HCEC 1CT (cell line): ENCODE measurements around the gene METTL2B.
"Not testable (repeated sequence)": the region's sequence is repeated elsewhere in the genome, so short reads cannot be mapped to it uniquely, and the experiment has no call there.

ENCODE experiments used
- DNase-seq: peaks from one replicate; pipeline ENCODE4 v3.0.0-alpha.2; 2017

Gene METTL2B

DNA sequence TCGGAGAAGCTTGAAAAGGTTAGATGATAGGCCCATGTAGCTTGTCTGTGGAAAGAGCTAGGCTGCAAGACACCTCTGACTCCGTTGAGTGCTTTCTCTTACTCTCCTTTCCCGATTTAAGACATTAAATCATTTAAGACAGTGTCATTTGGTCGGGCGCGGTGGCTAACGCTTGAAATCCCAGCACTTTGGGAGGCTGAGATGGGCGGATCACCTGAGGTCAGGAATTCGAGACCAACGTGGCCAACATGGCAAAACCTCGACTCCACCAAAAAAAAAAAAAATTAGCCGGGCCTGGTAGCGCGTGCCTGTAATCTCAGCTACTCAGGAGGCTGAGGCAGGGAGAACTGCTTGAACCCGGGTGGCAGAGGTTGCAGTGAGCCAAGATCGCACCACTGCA lies 52.6 kb downstream of the METTL2B start:
- DNase-seq = not testable (repeated sequence)

DNA sequence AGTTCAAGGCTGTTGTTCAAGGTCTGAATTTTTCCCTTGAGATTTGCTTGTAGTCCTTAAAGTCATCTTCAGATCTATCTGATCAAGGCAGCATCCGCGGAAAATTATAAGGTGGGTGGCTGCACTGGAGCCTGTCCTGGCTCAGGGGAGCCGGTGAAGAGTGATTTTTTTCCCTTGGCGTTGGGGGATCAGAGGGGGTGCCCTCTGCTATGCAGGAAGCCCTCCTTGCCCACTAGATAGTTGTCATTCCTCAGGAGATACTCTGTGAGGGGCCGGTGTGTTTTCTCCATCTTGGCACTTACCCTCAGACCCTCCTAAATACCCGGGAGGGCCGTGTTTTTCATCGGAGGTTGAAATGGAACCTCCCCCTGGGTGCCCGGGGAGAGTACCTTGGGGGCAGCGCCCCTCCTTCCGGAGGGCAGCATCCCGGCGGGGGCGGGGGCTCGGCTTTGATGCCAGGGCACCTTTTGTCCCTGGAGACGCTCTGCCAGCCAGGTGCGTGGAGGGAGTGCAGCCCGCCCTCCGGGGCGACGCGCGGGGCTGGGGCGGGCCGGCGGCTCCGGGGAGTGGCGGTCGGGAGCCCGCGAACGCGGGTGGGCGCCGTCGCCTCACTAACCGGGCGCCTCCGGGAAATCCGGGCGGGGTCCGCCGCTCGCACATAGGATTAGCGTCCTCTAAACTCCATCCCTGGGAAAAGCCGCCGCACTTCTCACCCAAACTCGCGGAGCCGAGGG lies 53.7 kb downstream of the METTL2B start:
- DNase-seq = not testable (repeated sequence)

DNA sequence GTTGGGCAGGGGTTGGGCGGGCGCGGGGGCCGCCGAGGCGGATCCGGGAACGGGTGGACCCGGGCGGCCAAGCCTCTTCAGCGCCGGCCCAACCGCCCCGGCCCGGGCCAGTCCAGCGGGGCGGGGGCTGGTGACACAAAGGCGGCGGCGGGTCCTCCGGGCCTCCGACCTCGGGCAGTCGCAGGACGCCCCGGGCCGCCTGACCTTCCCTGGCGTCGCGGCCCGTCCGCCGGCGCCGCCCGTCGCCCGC lies 54.2 kb downstream of the METTL2B start:
- DNase-seq = no peak

DNA sequence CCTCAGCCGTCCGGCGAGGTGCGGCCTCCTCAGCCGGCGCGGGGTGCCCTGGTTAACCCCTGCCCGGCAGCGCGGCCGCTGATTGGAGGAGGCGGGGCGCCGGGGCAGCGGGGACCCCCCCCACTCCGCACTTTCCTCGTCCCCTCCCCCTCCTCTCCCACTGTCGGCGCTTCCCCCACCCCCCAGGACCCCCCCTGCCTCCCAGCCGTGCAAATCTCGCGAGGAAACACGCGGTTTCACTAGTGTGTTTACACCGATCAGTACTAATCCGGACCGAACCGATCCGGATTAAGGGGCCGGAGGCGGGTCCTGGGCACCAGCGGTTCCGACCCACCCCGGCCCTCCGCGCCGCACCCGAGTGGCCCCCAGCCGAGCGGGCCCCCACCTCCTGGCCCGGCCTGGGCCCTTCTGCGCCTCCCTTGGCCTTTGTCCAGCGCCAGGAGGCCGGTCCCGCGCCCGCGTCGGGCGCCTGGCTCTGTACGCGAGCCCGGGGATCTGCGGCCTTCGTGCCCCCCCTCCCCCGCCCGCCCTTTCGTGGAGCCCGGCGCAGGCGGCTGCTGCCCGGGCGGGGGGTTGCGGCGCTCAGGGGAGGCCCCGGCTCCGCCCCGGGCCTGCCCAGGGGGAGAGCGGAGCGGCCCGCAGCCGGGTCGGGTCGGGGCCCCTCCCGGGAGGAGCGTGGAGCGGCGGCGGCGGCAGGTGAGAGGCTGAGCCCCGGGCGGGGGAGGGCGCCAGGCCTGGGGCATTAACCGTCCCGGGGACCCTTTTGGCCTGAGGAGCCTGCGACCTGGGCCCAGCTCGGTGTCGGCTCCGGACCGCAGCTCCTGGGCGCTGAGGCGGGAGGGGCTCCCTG lies 54.8 kb downstream of the METTL2B start:
- peak; percentile 84 for DNase-seq

DNA sequence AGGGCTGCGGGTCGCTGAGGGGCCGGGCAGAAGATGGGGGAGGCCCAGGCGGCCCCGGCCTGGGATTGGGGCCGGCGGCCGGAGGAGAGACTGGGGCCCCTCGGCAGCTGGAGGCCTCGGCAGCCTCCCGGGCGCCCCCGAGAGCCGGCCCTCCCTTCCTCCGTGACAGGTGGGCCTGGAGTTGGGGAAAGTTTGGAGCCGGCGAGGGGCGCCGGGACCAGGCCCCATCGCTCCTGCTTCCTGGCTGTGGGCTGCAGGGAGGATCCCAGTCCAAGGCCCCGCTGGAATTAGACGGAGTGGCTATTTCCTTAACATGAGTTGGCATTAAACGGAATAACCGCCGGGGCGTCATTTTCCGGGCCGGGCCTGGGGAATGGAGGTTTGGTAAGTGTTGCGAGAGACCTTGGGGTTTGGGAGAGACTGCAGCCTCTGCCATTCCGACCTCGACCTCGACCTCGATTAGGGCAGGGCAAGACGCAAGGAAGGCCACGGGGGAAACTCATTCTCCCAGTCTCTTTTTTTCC lies 55.5 kb downstream of the METTL2B start:
- peak; percentile 11 for DNase-seq

DNA sequence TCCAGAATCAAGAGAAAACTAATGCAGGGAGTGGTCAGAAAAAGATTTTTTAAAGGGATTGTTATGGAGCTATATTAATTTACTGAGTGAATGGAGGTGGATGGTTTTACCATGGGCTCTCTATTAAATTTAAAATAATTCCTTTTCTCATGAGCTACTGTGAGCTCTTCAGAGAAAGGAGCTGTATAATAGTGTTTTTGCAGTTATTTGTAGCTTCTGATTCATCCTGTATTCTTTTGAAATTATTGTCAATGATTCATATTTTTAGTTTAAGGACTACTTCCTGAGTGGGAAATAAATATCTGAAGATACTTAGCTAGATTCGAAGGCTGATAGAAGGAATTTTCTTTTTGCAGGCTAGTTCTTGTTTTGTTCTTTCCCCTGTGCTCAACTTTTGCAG lies 56.4 kb downstream of the METTL2B start:
- DNase-seq = peak; percentile 57

DNA sequence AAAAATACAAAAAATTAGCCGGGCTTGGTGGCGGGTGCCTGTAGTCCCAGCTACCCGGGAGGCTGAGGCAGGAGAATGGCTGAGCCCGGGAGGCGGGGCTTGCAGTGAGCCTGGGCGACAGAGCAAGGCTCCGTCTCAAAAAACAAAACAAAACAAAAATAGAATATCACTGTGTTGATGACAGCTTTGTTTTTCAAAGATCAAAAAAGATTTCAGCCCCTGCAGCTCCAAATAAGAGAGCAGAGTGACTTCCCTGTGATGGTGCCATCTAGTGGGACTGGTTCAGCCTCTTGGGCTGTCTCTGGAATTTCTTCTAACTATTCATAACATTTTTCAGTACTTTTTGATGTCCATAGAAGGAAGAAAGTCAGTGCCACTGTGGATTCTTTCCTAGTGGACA lies 60.9 kb downstream of the METTL2B start:
- peak; percentile 5 for DNase-seq

DNA sequence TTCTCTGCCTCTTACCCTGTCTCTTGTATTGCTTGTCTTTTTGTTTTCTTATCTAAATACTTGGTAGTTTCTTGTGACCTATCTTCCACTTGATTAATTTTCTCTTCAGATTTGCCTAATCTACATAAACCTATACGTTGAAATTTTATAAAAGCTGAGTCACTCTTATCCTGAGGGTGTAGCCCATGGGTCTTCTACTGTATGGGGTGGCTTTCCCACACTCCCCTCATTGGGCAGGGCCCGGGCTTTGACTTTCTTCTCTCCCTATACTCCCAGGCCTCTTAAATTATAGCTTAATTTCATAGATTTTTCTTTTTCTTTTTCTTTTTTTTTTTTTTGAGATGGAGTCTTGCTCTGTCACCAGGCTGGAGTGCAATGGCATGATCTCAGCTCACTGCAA lies 66.0 kb downstream of the METTL2B start:
- not testable (repeated sequence) for DNase-seq

DNA sequence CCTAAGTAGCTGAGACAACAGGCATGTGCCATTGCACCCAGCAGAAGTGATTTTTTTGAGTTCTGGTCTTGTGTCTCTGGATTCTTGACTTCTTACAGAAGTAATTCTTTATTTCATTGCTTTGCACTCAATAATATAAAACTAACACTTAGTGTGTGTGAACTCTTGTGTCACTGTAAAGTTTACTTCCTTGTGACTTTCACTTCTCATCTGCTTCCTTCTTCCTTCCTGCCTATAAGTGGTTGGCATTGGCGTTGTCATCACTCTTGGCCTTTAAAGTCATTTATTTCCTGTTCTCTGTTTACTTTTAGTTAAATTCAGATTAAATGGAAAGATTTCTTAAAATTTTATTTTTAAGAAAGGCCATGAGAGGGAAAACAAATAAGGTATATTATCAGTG lies 66.8 kb downstream of the METTL2B start:
- DNase-seq = not testable (repeated sequence)

DNA sequence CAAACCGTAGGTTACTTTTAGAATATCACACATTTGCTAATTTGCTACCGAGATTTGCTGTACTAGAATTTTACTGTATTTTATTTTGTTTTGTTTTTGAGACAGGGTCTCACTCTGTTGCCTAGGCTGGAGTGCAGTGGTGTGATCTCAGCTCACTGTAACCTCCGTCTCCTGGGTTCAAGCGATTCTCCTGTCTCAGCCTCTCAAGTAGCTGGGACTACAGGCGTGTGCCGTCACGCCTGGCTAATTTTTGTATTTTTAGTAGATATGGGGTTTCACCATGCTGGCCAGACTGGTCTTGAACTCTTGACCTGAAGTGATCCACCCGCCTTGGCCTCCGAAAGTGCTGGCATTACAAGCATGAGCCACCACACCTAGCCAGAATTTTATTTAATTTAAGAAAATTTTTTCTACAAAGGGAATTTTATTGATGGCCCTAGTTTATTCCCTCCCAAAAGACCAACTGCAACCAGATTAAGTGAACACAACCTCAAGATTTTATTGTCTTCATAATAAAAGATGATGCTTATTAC lies 69.8 kb downstream of the METTL2B start:
- DNase-seq = not testable (repeated sequence)

DNA sequence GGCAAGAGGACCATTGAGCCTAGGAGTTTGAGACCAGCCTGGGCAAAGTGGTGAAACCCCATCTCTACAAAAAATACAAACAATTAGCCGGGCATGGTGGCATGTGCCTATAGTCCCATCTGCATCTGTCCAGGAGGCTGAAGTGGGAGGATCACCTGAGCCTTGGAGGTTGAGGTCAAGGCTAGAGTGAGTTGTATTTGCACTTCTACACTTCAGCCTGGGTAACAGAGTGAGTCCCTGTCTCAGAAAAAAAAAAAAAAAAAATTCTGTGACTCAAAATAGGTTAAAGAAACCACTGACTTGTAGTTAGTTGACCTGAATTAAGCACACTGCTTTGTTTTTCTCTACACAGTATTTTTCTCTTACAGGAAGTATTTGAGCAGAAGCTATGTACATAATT lies 74.4 kb downstream of the METTL2B start:
- DNase-seq = no peak

DNA sequence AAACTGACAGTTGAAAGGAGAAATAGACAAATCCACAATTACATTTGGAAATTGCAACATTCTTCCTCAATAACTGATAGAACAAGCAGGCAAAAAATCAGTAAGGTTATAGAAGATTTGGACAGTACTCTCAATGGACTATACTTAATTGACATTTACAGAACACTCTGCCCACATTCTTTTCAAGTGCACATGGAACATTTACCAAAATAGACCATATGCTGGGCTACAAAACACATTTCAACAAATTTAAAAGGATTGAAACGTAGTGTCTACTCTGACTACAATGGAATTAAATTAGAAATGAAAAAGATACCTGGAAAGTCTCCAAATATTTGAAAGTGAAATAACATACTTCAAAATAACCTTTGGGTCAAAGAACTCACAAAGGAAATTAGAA lies 77.8 kb downstream of the METTL2B start:
- not testable (repeated sequence) for DNase-seq
